GM19043 (cell line): Measurements from ENCODE around the gene ALKAL2.
A peak's percentile ranks its signal among the peaks of the same experiment; 100 is the strongest.

Experiments used
- ATAC-seq: cut with Tn5 transposase; IDR thresholded peaks from one replicate; pipeline ENCODE4 v1.9.1; 2021; ENCODE audit warnings: low read depth; ENCODE audit not compliant: unreplicated experiment

Gene ALKAL2

DNA sequence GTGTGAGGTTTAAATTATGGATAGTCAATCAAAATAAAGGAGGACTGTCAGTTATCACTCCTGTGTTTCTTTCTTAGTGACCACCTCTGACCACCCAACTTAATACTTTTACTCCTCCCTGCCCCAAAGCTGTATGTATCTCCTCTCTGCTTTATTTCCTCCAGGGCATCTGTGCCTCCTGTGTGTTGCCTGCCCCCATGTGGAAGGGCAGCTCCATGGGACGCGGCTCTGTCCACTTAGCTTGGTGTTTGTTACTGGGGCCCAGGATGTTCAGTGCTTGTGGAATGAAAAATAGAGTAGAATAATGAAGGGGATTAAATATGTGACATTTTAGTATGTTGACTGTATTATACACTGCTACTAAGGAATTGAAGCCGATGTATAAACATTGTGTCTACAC is 13.4 kb downstream of the ALKAL2 start:
- ATAC-seq, result no peak

DNA sequence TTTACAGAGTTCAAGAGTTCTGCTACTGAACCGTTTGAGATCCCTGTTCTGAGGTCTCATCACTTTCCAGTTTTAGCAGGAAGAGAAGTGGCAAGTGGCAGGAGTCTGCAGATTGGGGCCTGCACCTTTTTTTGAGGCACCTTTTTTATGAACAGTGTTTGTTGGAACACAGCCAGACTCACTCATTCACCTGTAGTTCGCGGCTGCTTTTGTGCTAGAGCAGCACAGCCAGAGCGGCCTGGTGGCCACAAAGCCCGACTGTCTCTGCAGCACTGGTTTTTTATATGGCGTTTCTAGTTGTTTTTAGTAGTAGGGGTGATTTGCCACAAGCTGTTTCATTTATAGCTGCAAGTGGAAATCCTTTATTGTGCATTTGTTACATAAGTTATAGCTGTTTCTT is 14.6 kb downstream of the ALKAL2 start:
- no peak for ATAC-seq

DNA sequence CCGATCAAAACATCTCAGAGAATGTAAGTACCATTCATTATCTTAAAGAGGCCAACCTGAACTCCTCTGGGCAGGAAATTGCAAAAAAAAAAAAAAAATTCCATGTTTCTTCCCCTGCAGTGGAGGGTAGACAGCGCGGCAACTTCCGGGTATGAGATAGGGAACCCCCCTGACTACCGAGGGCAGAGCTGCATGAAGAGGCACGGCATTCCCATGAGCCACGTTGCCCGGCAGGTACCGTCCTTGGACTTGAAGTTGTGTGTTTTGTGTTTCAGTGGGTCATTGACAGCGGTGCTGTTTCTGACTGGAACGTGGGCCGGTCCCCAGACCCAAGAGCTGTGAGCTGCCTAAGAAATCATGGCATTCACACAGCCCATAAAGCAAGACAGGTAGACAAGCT is 16.0 kb downstream of the ALKAL2 start:
- no peak for ATAC-seq

DNA sequence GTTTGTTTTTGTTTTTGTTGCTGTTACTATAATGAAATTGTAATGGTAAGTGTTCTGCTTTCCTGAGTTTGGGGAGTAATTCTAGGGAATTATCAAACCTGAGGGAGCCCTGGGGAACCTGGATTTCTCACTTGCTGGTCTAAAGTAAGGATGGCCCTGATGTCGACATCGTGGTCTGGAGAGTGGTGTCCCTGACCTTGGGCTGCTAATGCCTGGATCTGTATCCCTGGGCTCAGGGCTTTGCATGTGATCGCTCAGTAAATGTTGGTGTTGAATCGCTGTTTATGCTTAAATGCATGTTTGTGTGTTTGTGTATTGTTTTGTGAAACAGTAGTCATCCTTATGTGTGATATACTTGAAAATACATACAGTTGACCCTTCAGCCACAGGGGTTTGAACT is 17.0 kb downstream of the ALKAL2 start:
- no peak for ATAC-seq

DNA sequence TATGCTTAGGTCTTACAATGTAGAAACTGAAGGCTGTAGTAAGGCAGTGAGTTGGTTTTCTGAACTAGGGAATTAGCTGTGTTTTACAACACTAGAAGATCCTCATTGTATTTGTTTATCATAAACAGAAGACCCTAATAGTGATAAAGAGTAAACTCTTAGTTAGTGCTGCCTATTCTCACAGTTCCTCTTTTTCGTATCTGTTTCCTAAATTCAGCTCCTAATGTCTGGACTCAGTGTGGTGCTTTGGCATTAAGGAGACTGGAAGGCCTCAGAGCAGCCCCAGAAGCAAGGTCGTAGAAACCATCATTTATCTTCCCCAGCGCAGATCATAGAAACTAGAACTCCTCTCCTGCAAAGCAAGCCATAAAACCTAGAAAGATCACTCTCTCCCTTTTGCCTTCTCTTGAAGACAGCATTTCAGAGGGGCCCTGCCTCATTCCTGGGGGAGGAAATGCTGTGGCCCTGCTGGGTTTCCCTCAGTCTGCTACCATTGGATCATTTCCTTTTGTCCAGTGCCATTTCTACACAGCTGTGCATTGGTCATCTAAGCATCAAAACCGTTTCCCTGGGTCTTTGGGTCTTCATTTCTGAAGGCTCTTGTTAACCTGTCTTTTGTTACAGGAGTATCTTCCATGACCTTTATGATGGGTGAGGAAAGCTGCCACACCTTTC is 18.4 kb downstream of the ALKAL2 start:
- ATAC-seq, result no peak

DNA sequence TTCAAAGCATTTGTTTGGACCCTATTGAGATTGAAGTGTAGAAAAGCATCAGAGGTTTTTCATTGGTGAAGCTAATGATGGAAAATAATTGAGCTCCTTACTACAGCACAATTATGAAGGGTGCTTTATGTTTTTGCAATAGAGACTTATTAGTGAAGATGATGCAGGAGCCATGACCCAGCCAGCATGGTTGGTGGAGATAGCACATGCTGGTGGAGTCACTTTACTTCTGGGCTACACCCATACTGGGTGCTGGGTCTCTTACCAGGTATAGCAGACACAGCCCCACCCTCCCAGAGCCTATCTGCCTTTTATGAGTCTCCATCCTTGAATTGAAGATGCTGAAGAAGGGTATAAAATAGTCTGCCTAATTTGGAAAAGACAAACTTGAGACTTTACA is 19.6 kb downstream of the ALKAL2 start:
- no peak for ATAC-seq

DNA sequence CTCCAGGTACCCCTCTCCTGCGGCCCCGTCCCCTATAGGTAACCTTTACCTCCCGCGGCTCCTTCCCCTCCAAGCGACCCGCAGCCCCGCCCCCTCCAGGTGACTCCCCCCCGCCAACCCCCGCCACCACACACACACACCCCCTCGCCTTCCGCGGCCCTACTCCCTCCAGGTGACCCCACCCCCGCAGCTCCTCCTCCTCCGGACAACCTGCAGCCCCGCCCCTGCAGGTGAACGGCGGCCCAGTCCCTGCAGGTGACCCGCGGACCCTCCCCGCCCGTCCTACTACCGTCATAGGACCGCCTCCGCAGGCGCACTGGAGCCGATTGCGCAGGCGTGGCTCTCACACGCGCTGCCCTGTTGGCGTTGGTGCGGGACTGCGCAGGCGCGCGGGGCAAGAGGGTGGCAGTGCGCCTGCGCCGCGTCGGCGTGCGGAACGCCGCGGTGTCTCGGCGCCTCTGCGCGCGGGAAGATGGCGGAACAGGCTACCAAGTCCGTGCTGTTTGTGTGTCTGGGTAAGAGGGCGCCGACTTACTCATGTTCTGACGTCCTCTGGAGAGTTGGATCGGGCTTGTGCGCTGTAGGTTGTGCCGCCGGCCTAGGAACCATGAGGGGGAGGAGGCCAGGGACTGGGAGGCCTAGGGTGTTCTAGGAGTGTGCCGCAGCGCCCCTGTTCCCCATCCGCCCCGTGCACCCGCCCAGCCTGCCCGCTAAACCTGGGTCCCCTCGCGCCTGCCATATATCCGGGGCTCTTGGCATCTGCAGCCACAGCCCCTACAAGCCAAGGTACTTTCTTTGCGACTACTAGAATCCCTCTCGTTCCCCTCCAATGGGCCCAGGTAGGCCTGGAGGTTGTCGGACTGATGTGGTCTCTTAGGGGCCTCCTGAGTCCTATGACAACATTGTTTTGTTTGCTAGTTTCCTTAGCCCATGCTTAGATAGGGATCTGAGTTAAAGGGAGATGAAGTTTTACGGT is 23.1 kb downstream of the ALKAL2 start, which contains the start of gene ACP1:
Gene ACP1, plus strand, starts transcription at position 455 of the 976 bp plus-strand sequence. Its CDS starts 18 bp downstream, at position 473.
- peak; percentile 93 for ATAC-seq

- no peak for ATAC-seq
These were observed 24.0 kb downstream of the ALKAL2 start, which contains the start of gene SH3YL1 for GRCh38 chr2:263774-264492. SH3YL1 (minus strand) TSS chr2:264032; CDS start chr2:263984, 48 bp downstream.

DNA sequence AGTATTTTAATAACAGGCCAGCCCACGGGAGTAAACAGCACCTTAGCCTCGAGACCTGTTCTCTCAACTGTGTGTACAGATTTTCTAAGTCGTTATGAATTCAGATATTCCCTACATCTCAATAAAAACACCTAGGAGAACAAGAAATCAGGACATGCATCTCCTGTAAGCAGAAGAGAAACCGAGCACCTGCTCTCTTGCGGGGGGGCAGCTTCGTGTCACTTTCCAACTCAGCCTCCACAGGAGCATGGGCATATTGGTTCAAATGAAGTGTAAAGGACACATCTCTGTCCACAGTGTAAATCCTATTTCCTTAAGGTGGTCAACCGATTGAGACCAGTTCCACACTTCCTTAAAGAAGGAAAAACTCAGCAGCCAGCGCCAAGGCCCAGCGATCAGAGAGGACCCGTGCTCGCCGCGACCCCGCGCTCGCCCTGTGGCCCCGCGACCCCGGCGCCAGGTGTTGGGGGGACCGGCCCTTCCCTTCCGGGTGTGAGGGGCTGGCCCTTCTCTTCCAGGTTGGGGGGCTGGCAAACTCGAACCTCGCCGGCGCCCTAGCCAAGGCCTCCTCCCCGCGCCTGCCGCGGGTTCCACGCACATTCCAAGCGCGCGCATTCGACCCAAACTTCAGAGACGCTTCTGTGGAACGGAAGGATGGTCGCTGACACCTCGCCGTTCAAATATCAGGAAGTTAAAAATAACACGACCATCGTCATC is 24.7 kb downstream of the ALKAL2 start:
- ATAC-seq, result no peak

- no peak for ATAC-seq
These were observed 25.8 kb downstream of the ALKAL2 start for GRCh38 chr2:262117-262516.

GRCh38 chr2:260507-261161 is 27.3 kb downstream of the ALKAL2 start:
- ATAC-seq, result no peak

- ATAC-seq, result no peak
These were observed 28.0 kb downstream of the ALKAL2 start for GRCh38 chr2:259789-260331.

DNA sequence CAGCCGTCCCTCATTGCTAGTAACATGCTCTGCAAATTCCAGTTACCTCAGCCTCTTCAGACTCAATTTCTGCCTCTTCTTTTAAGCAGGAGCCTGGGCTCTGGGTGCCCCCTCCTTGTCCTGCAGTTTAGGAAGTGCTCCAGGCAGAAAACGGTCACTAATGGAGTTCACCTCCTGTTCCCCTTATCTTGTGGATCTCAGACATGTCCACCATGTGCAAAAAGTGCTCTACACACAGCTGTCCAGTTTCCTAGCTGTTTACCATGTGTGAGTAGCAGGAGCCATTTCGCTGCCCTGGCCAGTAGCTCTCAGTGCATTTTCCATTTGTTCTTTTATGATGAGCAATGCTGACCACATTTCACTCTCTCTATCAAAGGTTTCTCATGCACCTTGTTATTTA is 29.0 kb downstream of the ALKAL2 start:
- no peak for ATAC-seq

GRCh38 chr2:257842-258241 is 30.0 kb downstream of the ALKAL2 start:
- ATAC-seq, result no peak

- no peak for ATAC-seq
These were observed 30.5 kb downstream of the ALKAL2 start for GRCh38 chr2:257429-257828.

DNA sequence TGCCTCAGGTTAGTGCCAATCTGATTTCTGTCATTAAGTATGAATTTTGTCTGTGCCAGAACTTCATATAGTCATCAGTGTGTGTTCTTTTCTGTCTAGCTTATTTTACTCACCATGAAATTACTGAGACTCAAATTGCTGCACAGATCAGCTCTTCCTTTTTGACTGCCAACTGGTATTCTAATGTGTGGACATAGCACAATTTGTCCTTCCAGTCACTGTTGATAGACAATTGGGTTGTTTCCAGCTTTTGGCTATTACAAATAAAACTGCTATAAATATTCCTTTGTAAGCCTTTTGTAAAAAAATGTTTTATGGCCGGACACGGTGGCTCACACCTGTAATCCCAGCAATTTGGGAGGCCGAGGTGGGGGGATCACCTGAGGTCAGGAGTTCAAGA is 31.8 kb downstream of the ALKAL2 start:
- ATAC-seq, result no peak

DNA sequence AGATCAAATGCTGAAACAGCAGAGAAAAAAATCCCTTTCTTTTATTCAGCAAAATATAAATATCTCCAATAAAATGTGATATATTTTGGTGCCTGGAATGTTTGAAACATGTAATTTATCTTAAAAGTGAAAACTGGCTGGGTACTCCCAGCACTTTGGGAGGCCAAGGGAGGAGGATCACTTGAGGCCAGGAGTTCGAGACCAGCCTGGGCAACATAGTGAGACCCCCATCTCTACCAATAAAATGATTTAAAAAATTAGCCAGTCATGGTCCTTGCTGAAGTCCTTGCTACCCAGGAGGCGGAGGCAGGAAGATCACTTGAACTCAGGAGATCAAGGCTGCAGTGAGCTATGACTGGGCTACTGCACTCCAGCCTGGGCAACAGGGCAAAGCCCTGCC is 32.7 kb downstream of the ALKAL2 start:
- no peak for ATAC-seq

- ATAC-seq, result no peak
These were observed 33.6 kb downstream of the ALKAL2 start for GRCh38 chr2:254241-254640.

- no peak for ATAC-seq
These were observed 34.7 kb downstream of the ALKAL2 start for GRCh38 chr2:253202-253638.
